GM12878 (cell line): ENCODE results near the gene POLN.

Experiments used
- BACH1 ChIP-seq: fragments of 450-650 bp; IDR thresholded peaks from 2 replicates; pipeline ENCODE4 v1.6.1; 2017; ENCODE audit warnings: mild to moderate bottlenecking, borderline replicate concordance
- CEBPB ChIP-seq, 2 experiments: fragments of 150-350 bp in 1 of 2; IDR thresholded peaks; 2 replicates each; pipeline ENCODE4 v1.6.1; 2012 to 2014; ENCODE audit warnings: low read depth in 2 of 2, low read length in 2 of 2, borderline replicate concordance in 1 of 2, inconsistent platforms in 1 of 2
- MYC ChIP-seq: IDR thresholded peaks from 2 replicates; pipeline ENCODE4 v1.6.1; 2011; ENCODE audit warnings: mild to moderate bottlenecking, low read length, moderate library complexity, inconsistent platforms; ENCODE audit not compliant: insufficient read depth, insufficient replicate concordance, insufficient read length, severe bottlenecking
- NFIC ChIP-seq: IDR thresholded peaks from 2 replicates; pipeline ENCODE4 v1.6.1; 2012; ENCODE audit warnings: low read depth, mild to moderate bottlenecking, inconsistent platforms, low read length, moderate library complexity
- POLR2A ChIP-seq: IDR thresholded peaks from 2 replicates; pipeline ENCODE4 v1.6.1; 2011; ENCODE audit warnings: low read depth, mild to moderate bottlenecking, low read length
- RELA ChIP-seq: fragments of 450-650 bp; IDR thresholded peaks from 2 replicates; pipeline ENCODE4 v1.8.0; 2014; ENCODE audit warnings: borderline replicate concordance; ENCODE audit not compliant: partially characterized antibody
- SIX5 ChIP-seq: IDR thresholded peaks from 2 replicates; pipeline ENCODE4 v1.6.1; 2011; ENCODE audit warnings: mild to moderate bottlenecking, low read depth, low read length, moderate library complexity; ENCODE audit not compliant: severe bottlenecking
- SP1 ChIP-seq: IDR thresholded peaks from one replicate; pipeline ENCODE4 v1.6.1; 2011; ENCODE audit warnings: low read depth, low read length
- TCF12 ChIP-seq: IDR thresholded peaks from 2 replicates; pipeline ENCODE4 v1.6.1; 2011; ENCODE audit warnings: low read depth, mild to moderate bottlenecking, low read length
- TF ChIP-seq, protein P1 (sequence below), 3 experiments: IDR thresholded peaks in 2 of 3; conservative IDR thresholded peaks in 1 of 3; 2 replicates each; pipeline ENCODE4 v1.5.1; 2011; ENCODE audit warnings: low read depth in 3 of 3, low read length in 3 of 3, mild to moderate bottlenecking in 3 of 3, control low read depth in 2 of 3, moderate library complexity in 2 of 3, inconsistent platforms in 1 of 3, mixed read lengths in 1 of 3; ENCODE audit not compliant: control insufficient read depth in 2 of 3, insufficient read depth in 1 of 3; ENCODE audit errors: extremely low read depth in 1 of 3
- TF ChIP-seq, protein P2 (sequence below): fragments of 450-650 bp; IDR thresholded peaks from 2 replicates; pipeline ENCODE4 v1.6.1; 2017; ENCODE audit warnings: mild to moderate bottlenecking

DNA sequence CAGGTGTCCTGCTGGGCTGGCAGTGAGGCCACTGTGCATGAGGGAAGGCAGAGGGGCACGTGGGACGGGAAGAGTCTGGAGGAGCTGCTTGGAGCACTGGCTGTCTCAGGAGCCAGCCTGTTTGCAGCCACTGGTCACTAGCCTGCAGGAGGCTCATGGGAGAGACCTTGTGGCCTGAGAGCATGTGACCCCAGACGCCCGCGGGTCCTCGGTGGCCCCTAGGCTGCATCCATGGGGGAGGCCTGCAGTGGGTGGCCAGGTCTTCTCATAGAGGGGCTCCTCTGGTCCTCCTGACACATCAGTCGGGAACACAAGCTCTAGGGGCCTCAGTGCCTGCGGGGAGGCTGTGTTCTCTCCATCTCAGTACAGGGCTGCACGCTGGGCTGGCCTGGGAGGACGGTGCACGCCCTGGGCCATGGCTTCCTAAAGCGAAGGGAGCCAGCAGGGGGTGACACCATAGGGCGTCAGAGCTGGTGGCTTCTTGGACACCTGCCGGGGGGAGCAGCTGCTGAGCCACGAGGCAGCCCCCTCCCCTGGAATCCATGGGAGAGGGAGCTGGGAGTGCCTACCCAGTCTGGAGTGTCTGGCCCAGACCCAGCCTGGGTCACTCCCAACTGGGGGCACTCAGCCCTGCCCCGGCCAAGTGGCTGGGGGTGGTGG is 170.5 kb downstream of the POLN start:
- TF ChIP-seq, protein P1, sequence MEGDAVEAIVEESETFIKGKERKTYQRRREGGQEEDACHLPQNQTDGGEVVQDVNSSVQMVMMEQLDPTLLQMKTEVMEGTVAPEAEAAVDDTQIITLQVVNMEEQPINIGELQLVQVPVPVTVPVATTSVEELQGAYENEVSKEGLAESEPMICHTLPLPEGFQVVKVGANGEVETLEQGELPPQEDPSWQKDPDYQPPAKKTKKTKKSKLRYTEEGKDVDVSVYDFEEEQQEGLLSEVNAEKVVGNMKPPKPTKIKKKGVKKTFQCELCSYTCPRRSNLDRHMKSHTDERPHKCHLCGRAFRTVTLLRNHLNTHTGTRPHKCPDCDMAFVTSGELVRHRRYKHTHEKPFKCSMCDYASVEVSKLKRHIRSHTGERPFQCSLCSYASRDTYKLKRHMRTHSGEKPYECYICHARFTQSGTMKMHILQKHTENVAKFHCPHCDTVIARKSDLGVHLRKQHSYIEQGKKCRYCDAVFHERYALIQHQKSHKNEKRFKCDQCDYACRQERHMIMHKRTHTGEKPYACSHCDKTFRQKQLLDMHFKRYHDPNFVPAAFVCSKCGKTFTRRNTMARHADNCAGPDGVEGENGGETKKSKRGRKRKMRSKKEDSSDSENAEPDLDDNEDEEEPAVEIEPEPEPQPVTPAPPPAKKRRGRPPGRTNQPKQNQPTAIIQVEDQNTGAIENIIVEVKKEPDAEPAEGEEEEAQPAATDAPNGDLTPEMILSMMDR (IDR thresholded peaks at IDR 0.05 in 2 of 3, conservative IDR thresholded peaks at IDR 0.05 in 1 of 3; ENCODE audit: control insufficient read depth in 2 of 3, extremely low read depth in 1 of 3, insufficient read depth in 1 of 3, low read depth in 3 of 3, low read length in 3 of 3) = no peak
- TF ChIP-seq NFIC (no peak), MYC (no peak), BACH1 (no peak), SP1 (no peak), CEBPB (IDR thresholded peaks at IDR 0.05; ENCODE audit: borderline replicate concordance in 1 of 2, low read depth in 2 of 2, low read length in 2 of 2) (no peak), TCF12 (no peak), RELA (no peak), POLR2A (no peak), SIX5 (no peak)
- TF ChIP-seq, protein P2, sequence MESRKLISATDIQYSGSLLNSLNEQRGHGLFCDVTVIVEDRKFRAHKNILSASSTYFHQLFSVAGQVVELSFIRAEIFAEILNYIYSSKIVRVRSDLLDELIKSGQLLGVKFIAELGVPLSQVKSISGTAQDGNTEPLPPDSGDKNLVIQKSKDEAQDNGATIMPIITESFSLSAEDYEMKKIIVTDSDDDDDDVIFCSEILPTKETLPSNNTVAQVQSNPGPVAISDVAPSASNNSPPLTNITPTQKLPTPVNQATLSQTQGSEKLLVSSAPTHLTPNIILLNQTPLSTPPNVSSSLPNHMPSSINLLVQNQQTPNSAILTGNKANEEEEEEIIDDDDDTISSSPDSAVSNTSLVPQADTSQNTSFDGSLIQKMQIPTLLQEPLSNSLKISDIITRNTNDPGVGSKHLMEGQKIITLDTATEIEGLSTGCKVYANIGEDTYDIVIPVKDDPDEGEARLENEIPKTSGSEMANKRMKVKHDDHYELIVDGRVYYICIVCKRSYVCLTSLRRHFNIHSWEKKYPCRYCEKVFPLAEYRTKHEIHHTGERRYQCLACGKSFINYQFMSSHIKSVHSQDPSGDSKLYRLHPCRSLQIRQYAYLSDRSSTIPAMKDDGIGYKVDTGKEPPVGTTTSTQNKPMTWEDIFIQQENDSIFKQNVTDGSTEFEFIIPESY = no peak
